Hepatocyte (in vitro differentiated cells): ENCODE measurements around the gene PPDPF. TPM values are rescaled to one million over a fixed set of nuclear protein-coding genes. Genes with fewer than 3 reads are reported as not detected.

Experiments used
- DNase-seq: peaks from one replicate; pipeline ENCODE4 v3.0.0-alpha.2; 2016; ENCODE audit warnings: low spot score
- H2AFZ ChIP-seq: fragments of 200-600 bp; sonication (generic); 2 replicates; pipeline ENCODE4 v1.6.0; 2016; ENCODE audit warnings: antibody characterized with exemption, mild to moderate bottlenecking
- H3K27ac ChIP-seq: fragments of 200-600 bp; sonication (generic); 2 replicates; pipeline ENCODE4 v1.5.1; 2016; ENCODE audit warnings: mild to moderate bottlenecking
- H3K27me3 ChIP-seq: fragments of 200-600 bp; sonication (generic); 2 replicates; pipeline ENCODE4 v1.6.1; 2016
- H3K36me3 ChIP-seq: fragments of 200-600 bp; sonication (generic); replicated peaks from 2 replicates; pipeline ENCODE4 v1.5.1; 2016; ENCODE audit warnings: low read depth; ENCODE audit not compliant: insufficient read depth
- H3K4me1 ChIP-seq: fragments of 200-600 bp; sonication (generic); 2 replicates; pipeline ENCODE4 v1.5.1; 2016; ENCODE audit warnings: mild to moderate bottlenecking, moderate library complexity; ENCODE audit not compliant: insufficient read depth
- H3K4me2 ChIP-seq: fragments of 200-600 bp; sonication (generic); 2 replicates; pipeline ENCODE4 v1.6.0; 2016
- H3K4me3 ChIP-seq: fragments of 200-600 bp; sonication (generic); 2 replicates; pipeline ENCODE4 v1.5.1; 2016; ENCODE audit warnings: mild to moderate bottlenecking
- H3K79me2 ChIP-seq: fragments of 200-600 bp; sonication (generic); 2 replicates; pipeline ENCODE4 v1.6.0; 2017; ENCODE audit warnings: mild to moderate bottlenecking
- H3K9me2 ChIP-seq: fragments of 200-600 bp; sonication (generic); replicated peaks from 2 replicates; pipeline ENCODE4 v1.6.0; 2017; ENCODE audit warnings: mild to moderate bottlenecking; ENCODE audit not compliant: insufficient read depth
- H3K9me3 ChIP-seq: fragments of 200-600 bp; sonication (generic); 2 replicates; pipeline ENCODE4 v1.5.1; 2016; ENCODE audit warnings: low read depth, mild to moderate bottlenecking
- H4K20me1 ChIP-seq: fragments of 200-600 bp; sonication (generic); 2 replicates; pipeline ENCODE4 v1.6.0; 2016; ENCODE audit warnings: mild to moderate bottlenecking; ENCODE audit not compliant: insufficient read depth, poor library complexity, severe bottlenecking
- CTCF ChIP-seq: fragments of 200-600 bp; sonication (generic); IDR thresholded peaks from 2 replicates; pipeline ENCODE4 v1.5.1; 2016; ENCODE audit warnings: antibody characterized with exemption, mild to moderate bottlenecking; ENCODE audit not compliant: poor library complexity
- EZH2 ChIP-seq: fragments of 200-600 bp; sonication (generic); IDR thresholded peaks from 2 replicates; pipeline ENCODE4 v1.6.1; 2016; ENCODE audit warnings: antibody characterized with exemption, mild to moderate bottlenecking, borderline replicate concordance
- EZH2phosphoT487 ChIP-seq: fragments of 200-600 bp; sonication (generic); IDR thresholded peaks from one replicate; pipeline ENCODE4 v1.6.1; 2018; ENCODE audit warnings: antibody characterized with exemption, mild to moderate bottlenecking, low read depth, moderate library complexity; ENCODE audit not compliant: unreplicated experiment, severe bottlenecking
- WGBS: methylation state at CpG from one replicate; pipeline ENCODE4 v1.1.6; 2016; ENCODE audit warnings: low lambda C conversion rate; ENCODE audit errors: missing lambda C conversion rate; 5-methylcytosine and 5-hydroxymethylcytosine counted together
- polyA plus RNA-seq: library from polyadenylated mRNA; unstranded; fragments of >200 nt; fragmentation: Nextera tagmentation; extraction: Ambion mirVana; gene quantifications from 2 replicates; pipeline ENCODE4 v1.2.1, GENCODE V29; 2016
- total RNA-seq: library from RNA; depleted of rRNA; stranded (reverse); fragments of >200 nt; gene quantifications from 2 replicates; pipeline ENCODE4 v1.2.3, GENCODE V29; 2014

The PPDPF gene
- total and polyA plus RNA-seq, 2 experiments from 2014 or later, result 55.1 to 333 TPM

- 2% methylated on average over 33 of the region's 111 CpGs for WGBS
- Histone ChIP-seq H3K27me3 (peaks cover 79% of the 10 kb centered on the region), H3K9me3 (no peaks in the 10 kb centered on the region), H3K4me3 (no peak within 1 kb of the TSS), H3K9me2 (no peaks in the 10 kb centered on the region), H3K79me2 (no peaks in the 10 kb centered on the region), H3K36me3 (no peaks in the 10 kb centered on the region), H3K4me1 (peaks cover 3% of the 10 kb centered on the region), H3K27ac (no peak within 1 kb of the TSS), H3K4me2 (peak within 1 kb of the TSS; percentile 84), H2AFZ (no peak within 1 kb of the TSS), H4K20me1 (no peaks in the 10 kb centered on the region)
- no peak for DNase-seq
- TF ChIP-seq EZH2 (peak; percentile 65), EZH2phosphoT487 (no peak)
Observed at GRCh38 chr20:63471981-63472831, 48.4 kb upstream of the PPDPF start, which contains the start of gene KCNQ2. Gene KCNQ2 (minus strand): TSS chr20:63472655. CDS start chr20:63472463, 192 bp downstream.

GRCh38 chr20:63472862-63473390 lies 47.6 kb upstream of the PPDPF start:
- Histone ChIP-seq H3K27me3 (peaks cover 82% of the 10 kb centered on the region), H3K9me3 (no peaks in the 10 kb centered on the region), H3K9me2 (no peaks in the 10 kb centered on the region), H3K4me1 (peaks cover 3% of the 10 kb centered on the region), H3K36me3 (no peaks in the 10 kb centered on the region), H3K4me2 (no peak overlapping the region), H2AFZ (no peak overlapping the region), H3K27ac (no peak overlapping the region), H3K4me3 (no peak overlapping the region), H3K79me2 (no peaks in the 10 kb centered on the region), H4K20me1 (no peaks in the 10 kb centered on the region)
- no peak for DNase-seq
- no peak for TF ChIP-seq CTCF
- no peak for TF ChIP-seq EZH2phosphoT487
- TF ChIP-seq EZH2, result no peak
- 75% methylated on average over 9 of the region's 13 CpGs for WGBS

GRCh38 chr20:63473555-63474449 lies 46.8 kb upstream of the PPDPF start:
- Histone ChIP-seq H3K9me3 (no peaks in the 10 kb centered on the region), H3K4me3 (no peak overlapping the region), H4K20me1 (no peaks in the 10 kb centered on the region), H2AFZ (no peak overlapping the region), H3K36me3 (no peaks in the 10 kb centered on the region), H3K4me2 (no peak overlapping the region), H3K4me1 (peaks cover 3% of the 10 kb centered on the region), H3K79me2 (no peaks in the 10 kb centered on the region), H3K27me3 (peaks cover 80% of the 10 kb centered on the region), H3K27ac (no peak overlapping the region), H3K9me2 (no peaks in the 10 kb centered on the region)
- no peak for TF ChIP-seq CTCF
- TF ChIP-seq EZH2, result no peak
- TF ChIP-seq EZH2phosphoT487, result no peak
- no peak for DNase-seq
- 59% methylated on average over 30 of the region's 30 CpGs for WGBS
